Measurements from ENCODE around the gene NELFCD.

- TF ChIP-seq EZH2 (IDR thresholded peaks at IDR 0.05; ENCODE audit: insufficient read depth, poor library complexity, severe bottlenecking) (no peak), EZH2phosphoT487 (IDR thresholded peaks at IDR 0.05; ENCODE audit: insufficient read depth, low read depth) (no peak)
Measured at GRCh38 chr20:59013959-59014608, 33.0 kb downstream of the NELFCD start.

Measured in GM23248 (cell line).